ENCODE results near the gene PRODH. TPM values are rescaled to one million over a fixed set of nuclear protein-coding genes. Genes with fewer than 3 reads are reported as not detected.
"Not testable (repeated sequence)": the region's sequence is repeated elsewhere in the genome, so short reads cannot be mapped to it uniquely, and the experiment has no call there.

The PRODH gene
- total RNA-seq, 4 donors from 2014 or later, result 1.0 to 3.7 (median 2.6) TPM; not detected in 1

DNA sequence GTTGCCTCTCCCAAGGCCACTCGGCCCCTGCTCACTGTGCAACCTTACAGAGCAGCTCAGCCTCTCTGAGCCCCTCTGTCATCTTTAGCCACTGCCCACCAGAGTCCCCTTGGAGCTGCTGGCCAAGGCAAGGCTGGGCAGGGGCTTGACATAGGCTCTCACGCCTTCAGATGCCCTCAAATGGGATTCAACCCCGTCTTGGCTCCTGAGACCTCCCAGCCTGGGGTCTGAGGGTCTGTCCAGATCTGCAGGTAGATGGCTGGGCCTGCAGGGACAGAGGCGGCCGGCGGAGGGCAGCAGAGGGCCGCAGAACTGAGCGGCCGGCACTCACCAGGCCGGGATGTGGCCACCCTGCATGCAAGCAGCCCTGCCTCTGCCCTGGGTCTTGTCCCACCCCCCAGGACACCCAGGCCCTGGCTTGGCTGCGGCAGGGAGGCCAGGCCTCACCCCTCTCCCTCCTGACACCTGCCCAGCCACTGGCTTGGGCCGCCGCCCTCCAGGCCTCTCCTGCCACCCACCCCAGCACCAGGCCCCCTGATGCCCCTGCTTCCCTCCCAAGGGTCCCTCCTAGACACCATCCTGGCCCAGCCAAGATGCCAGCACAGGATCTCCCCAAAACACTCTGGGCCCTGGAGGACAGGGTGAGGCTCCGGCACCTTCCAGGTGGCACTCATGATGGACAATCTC, 18.4 kb upstream of the PRODH start:
- H3K27me3 ChIP-seq; H3K36me3 ChIP-seq; H3K9me3 ChIP-seq; intact Hi-C loops (cut with DNase I; ENCODE audit: low total_unique reads); H3K4me3 ChIP-seq; H3K27ac ChIP-seq; H3K4me1 ChIP-seq: not testable (repeated sequence)
- DNase-seq, result peak in 1 of 2 donors; percentile 64
- TF ChIP-seq CTCF (IDR thresholded peaks at IDR 0.05), result peak; percentile 63 to 78 (median 70)

DNA sequence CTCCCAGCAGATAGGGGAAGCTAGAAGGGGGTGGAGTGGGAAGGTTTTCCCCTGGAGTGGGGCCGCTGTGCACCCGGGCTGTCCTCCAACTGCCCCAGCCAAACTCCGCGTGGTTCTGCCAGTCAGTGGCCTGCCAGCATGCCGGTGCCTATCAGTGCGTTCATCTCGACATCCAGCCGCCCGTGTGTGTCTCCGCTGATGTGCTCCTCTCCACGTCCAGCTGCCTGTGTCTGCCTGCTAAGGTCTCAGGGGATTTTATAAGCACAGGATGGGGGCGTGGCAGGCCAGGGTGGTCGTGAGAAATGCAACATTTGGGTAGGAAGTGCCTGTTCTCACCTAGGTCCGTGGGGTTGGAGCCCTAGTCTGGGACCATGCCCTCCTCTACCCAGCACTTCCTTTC, 17.0 kb upstream of the PRODH start:
- intact Hi-C loops (cut with DNase I; ENCODE audit: low total_unique reads); H3K9me3 ChIP-seq; H3K27me3 ChIP-seq; H3K4me3 ChIP-seq; H3K36me3 ChIP-seq; H3K4me1 ChIP-seq; DNase-seq; H3K27ac ChIP-seq: not testable (repeated sequence)

GRCh38 chr22:18952022-18952421, 15.9 kb upstream of the PRODH start:
- no peak overlapping the region for H3K27ac ChIP-seq
- H3K4me3 ChIP-seq, result no peak overlapping the region
- intact Hi-C loops (cut with DNase I; ENCODE audit: low total_unique reads), result no loop called here
- no peaks in the 10 kb centered on the region for H3K27me3 ChIP-seq
- H3K36me3 ChIP-seq, result no peaks in the 10 kb centered on the region
- no peaks in the 10 kb centered on the region for H3K9me3 ChIP-seq
- TF ChIP-seq POLR2A (IDR thresholded peaks at IDR 0.05) (no peak), CTCF (IDR thresholded peaks at IDR 0.05) (no peak)
- H3K4me1 ChIP-seq, result no peaks in the 10 kb centered on the region
- no peak for DNase-seq

DNA sequence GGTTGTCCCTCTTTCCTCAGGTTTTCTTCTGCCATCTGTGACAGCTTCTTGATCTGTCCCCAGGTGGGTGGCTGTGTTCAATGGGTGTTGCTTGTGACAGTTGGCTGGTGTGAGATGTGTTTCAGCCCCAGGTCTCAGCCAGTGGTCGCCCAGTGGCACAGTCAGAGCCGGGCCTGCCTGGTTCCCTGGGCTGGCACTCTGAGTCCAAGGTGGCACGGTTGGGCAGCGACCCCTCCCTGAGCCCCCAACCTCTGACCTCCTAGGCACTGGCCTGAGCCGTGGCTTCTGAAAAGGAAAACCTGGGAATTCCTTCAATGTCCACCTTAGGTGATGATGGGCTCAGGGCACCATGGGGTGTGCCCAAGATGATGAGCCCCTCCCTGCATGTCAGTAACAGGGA, 14.0 kb upstream of the PRODH start:
- Histone ChIP-seq H3K4me3 (no peak overlapping the region), H3K27me3 (no peaks in the 10 kb centered on the region), H3K9me3 (no peaks in the 10 kb centered on the region), H3K27ac (no peak overlapping the region), H3K4me1 (no peaks in the 10 kb centered on the region), H3K36me3 (no peaks in the 10 kb centered on the region)
- intact Hi-C loops (cut with DNase I; ENCODE audit: low total_unique reads), result no loop called here
- TF ChIP-seq POLR2A (IDR thresholded peaks at IDR 0.05) (no peak), CTCF (IDR thresholded peaks at IDR 0.05) (no peak)
- no peak for DNase-seq

DNA sequence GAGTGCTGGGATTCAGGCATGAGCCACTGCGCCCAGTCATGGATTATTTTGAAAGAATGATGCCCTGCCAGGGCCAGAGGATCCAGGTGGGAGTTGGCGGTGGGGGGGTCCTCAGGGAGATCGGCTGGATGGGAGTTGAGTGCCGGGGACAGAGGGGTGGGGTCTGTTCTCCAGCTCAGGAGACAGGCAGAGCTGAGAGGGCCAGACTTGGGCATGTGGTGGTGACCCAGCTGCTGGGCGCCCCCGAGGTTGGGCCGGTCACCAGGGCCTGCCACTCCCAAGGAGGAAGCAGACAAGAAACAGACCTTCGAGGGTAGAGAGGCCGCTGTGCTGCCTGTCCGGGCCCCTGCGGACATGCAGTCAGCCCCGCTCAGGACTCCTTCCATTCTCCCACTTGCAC, 11.8 kb upstream of the PRODH start:
- TF ChIP-seq POLR2A (IDR thresholded peaks at IDR 0.05), result no peak
- TF ChIP-seq CTCF (IDR thresholded peaks at IDR 0.05), result no peak
- no peak overlapping the region for H3K27ac ChIP-seq
- no peaks in the 10 kb centered on the region for H3K27me3 ChIP-seq
- intact Hi-C loops (cut with DNase I; ENCODE audit: low total_unique reads), result no loop called here
- no peaks in the 10 kb centered on the region for H3K36me3 ChIP-seq
- H3K4me1 ChIP-seq, result no peaks in the 10 kb centered on the region
- no peak overlapping the region for H3K4me3 ChIP-seq
- H3K9me3 ChIP-seq, result no peaks in the 10 kb centered on the region
- DNase-seq, result peak in 1 of 2 donors; percentile 5

- DNase-seq; intact Hi-C loops (cut with DNase I; ENCODE audit: low total_unique reads): not testable (repeated sequence)
Observed at GRCh38 chr22:18947105-18947504, 11.0 kb upstream of the PRODH start.

GRCh38 chr22:18938691-18939090, 2.6 kb upstream of the PRODH start:
- H3K4me3 ChIP-seq; DNase-seq; H3K9me3 ChIP-seq; H3K27me3 ChIP-seq; H3K27ac ChIP-seq; H3K36me3 ChIP-seq; intact Hi-C loops (cut with DNase I; ENCODE audit: low total_unique reads); H3K4me1 ChIP-seq: not testable (repeated sequence)

More at GRCh38 chr22:18947105-18947504, 11.0 kb upstream of the PRODH start:
- H3K27ac ChIP-seq, H3K4me3 ChIP-seq, H3K36me3 ChIP-seq, H3K4me1 ChIP-seq, H3K9me3 ChIP-seq, H3K27me3 ChIP-seq: not testable (repeated sequence)

DNA sequence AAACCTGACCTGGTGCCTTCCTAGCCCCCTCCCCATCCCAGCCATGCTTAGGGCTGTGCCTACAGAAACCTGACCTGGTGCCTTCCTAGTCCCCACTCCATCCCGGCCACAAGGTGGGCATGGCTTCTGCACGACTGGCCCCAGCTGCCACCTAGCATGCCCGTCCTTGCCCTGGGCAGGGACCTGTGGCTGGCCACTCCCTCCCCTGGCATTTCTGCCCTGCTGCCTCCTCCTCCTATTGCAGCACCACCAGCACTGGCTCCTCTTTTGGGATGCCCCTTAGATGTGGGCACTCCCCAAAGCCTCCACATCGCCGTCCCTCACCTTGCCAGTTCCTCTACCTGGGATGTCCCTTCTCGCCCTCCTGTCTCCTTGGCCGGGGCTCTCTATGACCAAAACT, 1.4 kb downstream of the PRODH start:
- H3K27ac ChIP-seq; H3K4me1 ChIP-seq; intact Hi-C loops (cut with DNase I; ENCODE audit: low total_unique reads); H3K36me3 ChIP-seq; H3K4me3 ChIP-seq; H3K9me3 ChIP-seq; DNase-seq; H3K27me3 ChIP-seq: not testable (repeated sequence)

All from uterus (tissue), 4 donors.